ENCODE measurements around the gene ZNF367. TPM values are rescaled to one million over a fixed set of nuclear protein-coding genes. Genes with fewer than 3 reads are reported as not detected.

The ZNF367 gene
- total and polyA plus RNA-seq, 2 donors (not counting 3 experiments of a cell fraction or from before 2014, with no cell fraction given) = 1.7 to 10.0 TPM

DNA sequence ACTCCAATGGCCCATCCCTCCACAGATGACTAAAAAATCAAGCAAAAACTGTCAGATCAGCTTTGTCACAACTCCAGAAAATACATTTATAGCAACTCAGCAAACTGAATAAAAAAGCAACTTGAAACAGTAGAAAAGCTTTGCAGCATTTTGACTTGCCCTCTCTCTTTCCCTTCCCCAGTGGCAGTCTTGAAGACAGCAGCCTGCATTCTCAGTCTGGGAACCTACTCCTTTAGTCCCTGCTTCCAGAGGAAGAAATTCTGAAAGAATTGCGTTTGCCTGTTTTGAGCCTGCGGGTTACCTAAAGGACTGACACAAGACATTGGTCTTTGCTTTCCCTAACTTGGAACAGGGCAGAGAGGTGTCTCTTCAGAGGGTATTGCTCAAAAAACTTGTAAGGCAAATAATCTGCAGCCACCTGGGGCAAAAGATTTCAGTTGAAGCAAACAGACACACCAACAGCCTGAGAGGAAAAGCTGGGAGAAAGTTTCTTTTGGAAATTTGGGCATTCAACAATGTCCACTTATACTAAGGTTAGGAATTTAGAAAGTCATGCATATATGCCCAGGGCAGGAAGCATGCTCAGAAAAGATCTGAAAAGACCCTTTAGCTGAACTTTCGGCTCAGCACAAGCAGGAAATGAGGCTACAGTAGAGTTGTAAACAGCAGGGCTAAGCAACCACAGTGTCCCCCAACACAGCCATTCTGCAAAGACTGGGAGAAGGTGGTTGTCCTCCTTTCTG, 19.4 kb downstream of the ZNF367 start:
- dilution Hi-C loops (cut with MboI; ENCODE audit: extremely low pct_ligation_motif_present, low sequenced_read_pairs) = no loop called here
- peak overlapping the region; percentile 71 for H2AFZ ChIP-seq (ENCODE audit: low read depth, low read length)
- ChIA-PET CTCF (interaction anchor here (0.9 to 1.4 kb wide), 4 partner anchors 10 to 71 kb away, joined by 3 to 8 read pairs (median 3); partner anchors contain the start of gene HABP4), POLR2A (no interaction called here)
- DNase-seq (ENCODE audit: low read depth, low spot score) (peak; percentile 57), FAIRE-seq (peak; percentile 53)
- H3K4me2 ChIP-seq (ENCODE audit: insufficient read depth, low read length) = peak overlapping the region; percentile 35
- peak overlapping the region; percentile 41 for H3K27ac ChIP-seq (ENCODE audit: insufficient read depth, low read depth, low read length)
- H3K4me3 ChIP-seq (replicated peaks in 1 of 3; ENCODE audit: insufficient read depth in 1 of 3, low read depth in 1 of 3, low read length in 3 of 3) = no peak overlapping the region
- H3K36me3 ChIP-seq (ENCODE audit: control insufficient read depth in 2 of 2, extremely low read depth in 1 of 2, insufficient read depth in 2 of 2, low read length in 2 of 2) = no peaks in the 10 kb centered on the region
- intact Hi-C loops (cut with micrococcal nuclease) = no loop called here
- no peaks in the 10 kb centered on the region for H3K27me3 ChIP-seq (ENCODE audit: control insufficient read depth in 2 of 2, insufficient read depth in 2 of 2, low read length in 2 of 2)
- H4K20me1 ChIP-seq (replicated peaks; ENCODE audit: control insufficient read depth, extremely low read depth, insufficient read depth, low read length) = no peaks in the 10 kb centered on the region
- no TSS peak for BruUV-seq (replicated peaks)
- no peak for TF ChIP-seq GATA2 (IDR thresholded peaks at IDR 0.05; ENCODE audit: insufficient read depth, insufficient read length, low read depth, low read length)
- no peak for TF ChIP-seq EZH2 (IDR thresholded peaks at IDR 0.05; ENCODE audit: borderline replicate concordance, low read depth, low read length, severe bottlenecking)
- TF ChIP-seq POLR2AphosphoS5 (IDR thresholded peaks at IDR 0.05; ENCODE audit: insufficient read depth, low read depth, low read length) = no peak
- TF ChIP-seq, protein P1, sequence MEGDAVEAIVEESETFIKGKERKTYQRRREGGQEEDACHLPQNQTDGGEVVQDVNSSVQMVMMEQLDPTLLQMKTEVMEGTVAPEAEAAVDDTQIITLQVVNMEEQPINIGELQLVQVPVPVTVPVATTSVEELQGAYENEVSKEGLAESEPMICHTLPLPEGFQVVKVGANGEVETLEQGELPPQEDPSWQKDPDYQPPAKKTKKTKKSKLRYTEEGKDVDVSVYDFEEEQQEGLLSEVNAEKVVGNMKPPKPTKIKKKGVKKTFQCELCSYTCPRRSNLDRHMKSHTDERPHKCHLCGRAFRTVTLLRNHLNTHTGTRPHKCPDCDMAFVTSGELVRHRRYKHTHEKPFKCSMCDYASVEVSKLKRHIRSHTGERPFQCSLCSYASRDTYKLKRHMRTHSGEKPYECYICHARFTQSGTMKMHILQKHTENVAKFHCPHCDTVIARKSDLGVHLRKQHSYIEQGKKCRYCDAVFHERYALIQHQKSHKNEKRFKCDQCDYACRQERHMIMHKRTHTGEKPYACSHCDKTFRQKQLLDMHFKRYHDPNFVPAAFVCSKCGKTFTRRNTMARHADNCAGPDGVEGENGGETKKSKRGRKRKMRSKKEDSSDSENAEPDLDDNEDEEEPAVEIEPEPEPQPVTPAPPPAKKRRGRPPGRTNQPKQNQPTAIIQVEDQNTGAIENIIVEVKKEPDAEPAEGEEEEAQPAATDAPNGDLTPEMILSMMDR (IDR thresholded peaks at IDR 0.05; ENCODE audit: extremely low read depth in 1 of 2, insufficient read depth in 1 of 2, low read depth in 1 of 2, low read length in 2 of 2) = no peak
- TF ChIP-seq, protein P2, sequence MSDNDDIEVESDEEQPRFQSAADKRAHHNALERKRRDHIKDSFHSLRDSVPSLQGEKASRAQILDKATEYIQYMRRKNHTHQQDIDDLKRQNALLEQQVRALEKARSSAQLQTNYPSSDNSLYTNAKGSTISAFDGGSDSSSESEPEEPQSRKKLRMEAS (IDR thresholded peaks at IDR 0.05; ENCODE audit: insufficient read depth, insufficient read length) = no peak
- no peak for TF ChIP-seq FOS (IDR thresholded peaks at IDR 0.05; ENCODE audit: borderline replicate concordance, insufficient read depth, low read length)
- no peak overlapping the region for H3K9ac ChIP-seq (replicated peaks; ENCODE audit: extremely low read depth, insufficient read depth, low read length)
- peaks cover 9% of the 10 kb centered on the region for H3K4me1 ChIP-seq (ENCODE audit: control insufficient read depth, extremely low read depth, insufficient read depth, low read length)
- peaks cover 37% of the 10 kb centered on the region for H3K79me2 ChIP-seq (ENCODE audit: control insufficient read depth, insufficient read depth, low read length)
- no peaks in the 10 kb centered on the region for H3K9me3 ChIP-seq (replicated peaks; ENCODE audit: control insufficient read depth, insufficient read depth, low read length)
- H3K9me1 ChIP-seq (replicated peaks; ENCODE audit: control insufficient read depth, extremely low read depth, insufficient read depth, low read length) = no peaks in the 10 kb centered on the region

Data from endothelial cell of umbilical vein (primary cell).